Skeletal muscle satellite cell (primary cell): ENCODE data around the gene OSBPL5.

ENCODE experiments used
- H3K27me3 ChIP-seq: 2 replicates; pipeline ENCODE4 v1.7.0; 2013; ENCODE audit warnings: low read length; ENCODE audit not compliant: control insufficient read depth, insufficient read depth
- H3K36me3 ChIP-seq: 2 replicates; pipeline ENCODE4 v1.7.0; 2013; ENCODE audit warnings: mild to moderate bottlenecking, control low read depth, low read length; ENCODE audit not compliant: insufficient read depth
- H3K4me1 ChIP-seq: 2 replicates; pipeline ENCODE4 v1.7.0; 2013; ENCODE audit warnings: low read length; ENCODE audit not compliant: control insufficient read depth, insufficient read depth
- H3K4me2 ChIP-seq: 2 replicates; pipeline ENCODE4 v1.7.0; 2013; ENCODE audit warnings: mild to moderate bottlenecking, low read length
- H3K4me3 ChIP-seq: 2 replicates; pipeline ENCODE4 v1.7.0; 2013; ENCODE audit warnings: low read length
- H3K9ac ChIP-seq: 2 replicates; pipeline ENCODE4 v1.7.0; 2013; ENCODE audit warnings: mild to moderate bottlenecking, low read depth, low read length, moderate library complexity
- H3K9me3 ChIP-seq: replicated peaks from 2 replicates; pipeline ENCODE4 v1.7.0; 2013; ENCODE audit warnings: mild to moderate bottlenecking, control low read depth, low read length

OSBPL5 gene

GRCh38 chr11:3090096-3090901 lies 74.8 kb downstream of the OSBPL5 start:
- Histone ChIP-seq H3K4me1 (peaks cover 9% of the 10 kb centered on the region), H3K9me3 (no peaks in the 10 kb centered on the region), H3K4me3 (no peak overlapping the region), H3K4me2 (no peak overlapping the region), H3K36me3 (peaks cover 8% of the 10 kb centered on the region), H3K27me3 (peaks cover 1% of the 10 kb centered on the region), H3K9ac (no peak overlapping the region)

- Histone ChIP-seq H3K27me3 (peaks cover 4% of the 10 kb centered on the region), H3K36me3 (peaks cover 4% of the 10 kb centered on the region), H3K4me3 (no peak overlapping the region), H3K9ac (no peak overlapping the region), H3K9me3 (no peaks in the 10 kb centered on the region), H3K4me2 (no peak overlapping the region), H3K4me1 (peaks cover 8% of the 10 kb centered on the region)
These were observed 75.7 kb downstream of the OSBPL5 start for GRCh38 chr11:3089236-3090061.

DNA sequence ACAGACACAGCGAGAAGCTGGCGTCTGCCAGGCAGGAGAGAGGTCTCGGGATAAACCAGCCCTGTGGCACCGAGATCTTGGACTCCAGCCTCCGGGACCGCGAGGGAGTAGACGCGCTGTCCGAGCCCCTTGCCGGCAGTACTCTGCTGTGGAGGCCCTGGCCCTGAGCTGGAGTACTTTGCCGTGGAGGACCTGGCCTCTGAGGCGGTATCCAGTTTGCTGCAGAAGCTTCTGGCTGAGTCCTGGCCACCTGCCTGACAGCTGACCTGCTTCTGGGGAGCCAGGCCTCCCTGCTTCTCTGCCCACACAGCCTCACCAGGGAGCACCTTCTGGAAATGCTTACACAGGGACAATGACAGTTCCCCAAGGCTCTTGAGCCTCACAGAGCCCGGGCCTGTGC lies 76.3 kb downstream of the OSBPL5 start:
- H3K27me3 ChIP-seq: peaks cover 4% of the 10 kb centered on the region
- no peak overlapping the region for H3K4me3 ChIP-seq
- H3K4me1 ChIP-seq: peaks cover 8% of the 10 kb centered on the region
- no peak overlapping the region for H3K9ac ChIP-seq
- H3K4me2 ChIP-seq: no peak overlapping the region
- H3K9me3 ChIP-seq: no peaks in the 10 kb centered on the region
- H3K36me3 ChIP-seq: peaks cover 3% of the 10 kb centered on the region

- Histone ChIP-seq H3K27me3 (peaks cover 4% of the 10 kb centered on the region), H3K9ac (no peak overlapping the region), H3K36me3 (peaks cover 3% of the 10 kb centered on the region), H3K4me2 (no peak overlapping the region), H3K4me1 (peaks cover 8% of the 10 kb centered on the region), H3K9me3 (no peaks in the 10 kb centered on the region), H3K4me3 (no peak overlapping the region)
These were observed 77.0 kb downstream of the OSBPL5 start for GRCh38 chr11:3087821-3088800.

- peaks cover 3% of the 10 kb centered on the region for H3K36me3 ChIP-seq
- no peak overlapping the region for H3K9ac ChIP-seq
- no peak overlapping the region for H3K4me3 ChIP-seq
- H3K27me3 ChIP-seq: peaks cover 4% of the 10 kb centered on the region
- H3K4me2 ChIP-seq: no peak overlapping the region
- no peaks in the 10 kb centered on the region for H3K9me3 ChIP-seq
- peaks cover 8% of the 10 kb centered on the region for H3K4me1 ChIP-seq
These were observed 77.7 kb downstream of the OSBPL5 start for GRCh38 chr11:3087373-3087772.

DNA sequence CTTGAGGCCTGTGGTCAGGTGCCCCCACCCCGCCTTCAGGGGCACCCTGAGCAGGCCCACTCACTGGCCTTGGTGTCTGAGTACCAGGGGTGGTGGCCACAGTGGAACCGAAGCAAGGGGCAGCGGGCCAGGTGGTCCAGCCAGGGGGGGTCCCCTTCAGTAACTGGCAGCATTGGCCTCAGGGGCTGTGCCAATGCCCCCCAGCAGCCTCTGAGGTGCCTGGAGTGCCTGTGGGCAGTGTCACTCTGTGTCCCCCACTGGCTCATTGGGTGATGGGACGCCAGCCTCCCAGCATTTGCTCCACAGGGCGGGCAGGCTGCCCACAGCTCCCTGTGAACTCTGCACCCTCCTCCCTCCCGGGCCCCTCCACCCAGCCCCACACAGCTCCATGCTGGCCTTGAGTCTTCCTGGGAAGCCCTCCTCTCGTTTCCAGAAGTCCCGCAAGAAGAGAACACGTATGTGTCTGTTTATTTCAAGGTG lies 78.4 kb downstream of the OSBPL5 start:
- Histone ChIP-seq H3K4me2 (no peak overlapping the region), H3K4me3 (no peak overlapping the region), H3K4me1 (peaks cover 8% of the 10 kb centered on the region), H3K9me3 (no peaks in the 10 kb centered on the region), H3K9ac (no peak overlapping the region), H3K36me3 (peaks cover 3% of the 10 kb centered on the region), H3K27me3 (peaks cover 4% of the 10 kb centered on the region)

- peaks cover 4% of the 10 kb centered on the region for H3K27me3 ChIP-seq
- H3K4me1 ChIP-seq: peaks cover 8% of the 10 kb centered on the region
- H3K4me2 ChIP-seq: no peak overlapping the region
- H3K9ac ChIP-seq: no peak overlapping the region
- no peaks in the 10 kb centered on the region for H3K9me3 ChIP-seq
- H3K36me3 ChIP-seq: peaks cover 3% of the 10 kb centered on the region
- no peak overlapping the region for H3K4me3 ChIP-seq
These were observed 79.0 kb downstream of the OSBPL5 start for GRCh38 chr11:3086114-3086513.

DNA sequence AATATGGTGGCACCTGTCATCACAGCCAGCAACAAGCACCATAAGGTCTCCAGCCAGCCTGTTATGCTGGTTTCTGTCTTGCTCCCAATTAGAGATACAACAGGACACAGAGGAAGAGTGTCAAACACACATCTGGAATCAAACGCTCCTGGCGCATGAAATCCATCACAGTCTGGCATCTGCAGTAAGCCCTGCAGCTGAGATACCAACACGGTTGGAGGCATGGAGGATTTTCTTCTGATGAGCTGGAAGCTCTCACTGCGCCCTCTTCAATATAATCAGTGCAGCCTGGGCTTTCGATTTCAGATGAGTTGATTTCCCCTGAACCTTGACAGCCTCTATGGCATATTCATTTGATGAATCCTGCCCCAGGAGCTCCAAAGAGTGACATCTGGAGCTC lies 80.1 kb downstream of the OSBPL5 start:
- H3K4me3 ChIP-seq: no peak overlapping the region
- H3K9ac ChIP-seq: no peak overlapping the region
- H3K4me1 ChIP-seq: peaks cover 8% of the 10 kb centered on the region
- peaks cover 4% of the 10 kb centered on the region for H3K27me3 ChIP-seq
- no peaks in the 10 kb centered on the region for H3K9me3 ChIP-seq
- no peak overlapping the region for H3K4me2 ChIP-seq
- H3K36me3 ChIP-seq: peaks cover 3% of the 10 kb centered on the region

GRCh38 chr11:3083321-3083720 lies 81.8 kb downstream of the OSBPL5 start:
- no peak overlapping the region for H3K4me2 ChIP-seq
- peaks cover 3% of the 10 kb centered on the region for H3K4me1 ChIP-seq
- H3K9ac ChIP-seq: no peak overlapping the region
- H3K27me3 ChIP-seq: peaks cover 6% of the 10 kb centered on the region
- no peaks in the 10 kb centered on the region for H3K36me3 ChIP-seq
- H3K4me3 ChIP-seq: no peak overlapping the region
- H3K9me3 ChIP-seq: no peaks in the 10 kb centered on the region

DNA sequence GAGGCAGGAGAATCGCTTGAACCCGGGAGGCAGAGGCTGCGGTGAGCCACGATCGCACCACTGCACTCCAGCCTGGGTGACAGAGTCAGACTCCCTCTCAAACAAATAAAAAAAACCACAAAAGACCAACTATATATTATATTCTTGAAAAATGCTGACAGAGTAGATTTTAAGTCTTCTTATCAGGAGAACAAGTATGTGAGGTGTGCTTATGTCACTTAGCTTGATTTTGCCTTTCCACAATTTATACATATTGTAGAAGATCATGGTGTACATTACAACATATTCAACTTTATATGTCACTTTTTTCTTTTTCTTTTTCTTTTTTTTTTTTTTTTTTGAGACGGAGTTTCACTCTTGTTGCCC lies 83.7 kb downstream of the OSBPL5 start:
- H3K9ac ChIP-seq: no peak overlapping the region
- no peak overlapping the region for H3K4me2 ChIP-seq
- no peaks in the 10 kb centered on the region for H3K36me3 ChIP-seq
- H3K27me3 ChIP-seq: peaks cover 10% of the 10 kb centered on the region
- no peaks in the 10 kb centered on the region for H3K4me1 ChIP-seq
- H3K9me3 ChIP-seq: no peaks in the 10 kb centered on the region
- no peak overlapping the region for H3K4me3 ChIP-seq
